Body of pancreas (tissue), 4 donors: Measurements from ENCODE around the gene MESD.

ENCODE experiments used
- CTCF ChIP-seq, 7 experiments: fragments of 450-650 bp in 4 of 7; fragments of 200-600 bp in 3 of 7; sonication (generic) in 3 of 7; IDR thresholded peaks; one replicate each; pipeline ENCODE4 v1.5.1; 2016 to 2019; ENCODE audit warnings: antibody characterized with exemption in 7 of 7
- POLR2A ChIP-seq, 3 donors: fragments of 450-650 bp; IDR thresholded peaks; one replicate each; pipeline ENCODE4 v1.6.1; 2016; ENCODE audit warnings: antibody characterized with exemption in 3 of 3, mild to moderate bottlenecking in 2 of 3

- TF ChIP-seq CTCF (IDR thresholded peaks at IDR 0.05) = no peak
- no peak for TF ChIP-seq POLR2A (IDR thresholded peaks at IDR 0.05)
Measured at GRCh38 chr15:81010086-81010485, 20.5 kb upstream of the MESD start.
